Skeletal muscle tissue (tissue), 4 donors: Measurements from ENCODE around the gene HAND1. TPM values are rescaled to one million over a fixed set of nuclear protein-coding genes. Genes with fewer than 3 reads are reported as not detected.

Source experiments
- H3K27ac ChIP-seq: one replicate; pipeline ENCODE4 v1.7.0; 2013; ENCODE audit warnings: mild to moderate bottlenecking, low read depth, low read length, inconsistent platforms
- H3K27me3 ChIP-seq, 3 donors: one replicate each; pipeline ENCODE4 v1.7.0; 2013; ENCODE audit warnings: low read length in 3 of 3; ENCODE audit not compliant: control insufficient read depth in 3 of 3, insufficient read depth in 3 of 3
- H3K36me3 ChIP-seq, 3 donors: one replicate each; pipeline ENCODE4 v1.7.0; 2013; ENCODE audit warnings: low read length in 3 of 3; ENCODE audit not compliant: control insufficient read depth in 3 of 3, insufficient read depth in 3 of 3
- H3K4me1 ChIP-seq, 3 donors: one replicate each; pipeline ENCODE4 v1.7.0; 2013; ENCODE audit warnings: low read length in 3 of 3, mild to moderate bottlenecking in 3 of 3; ENCODE audit not compliant: control insufficient read depth in 3 of 3, insufficient read depth in 3 of 3
- H3K4me3 ChIP-seq, 3 donors: one replicate each; pipeline ENCODE4 v1.7.0; 2013; ENCODE audit warnings: low read length in 3 of 3
- H3K9ac ChIP-seq, 3 donors: one replicate each; pipeline ENCODE4 v1.7.0; 2013; ENCODE audit warnings: low read length in 3 of 3, mild to moderate bottlenecking in 3 of 3, moderate library complexity in 2 of 3, low read depth in 1 of 3
- H3K9me3 ChIP-seq, 3 donors: one replicate each; pipeline ENCODE4 v1.7.0; 2013; ENCODE audit warnings: low read length in 3 of 3; ENCODE audit not compliant: control insufficient read depth in 3 of 3
- total RNA-seq: library from RNA; depleted of rRNA; stranded (reverse); fragments of >200 nt; gene quantifications from one replicate; pipeline ENCODE4 v1.2.3, GENCODE V29; 2014
- donor health status: Osteomylitis.

HAND1 gene
- total RNA-seq, 1 donor from 2014 or later = not detected

DNA sequence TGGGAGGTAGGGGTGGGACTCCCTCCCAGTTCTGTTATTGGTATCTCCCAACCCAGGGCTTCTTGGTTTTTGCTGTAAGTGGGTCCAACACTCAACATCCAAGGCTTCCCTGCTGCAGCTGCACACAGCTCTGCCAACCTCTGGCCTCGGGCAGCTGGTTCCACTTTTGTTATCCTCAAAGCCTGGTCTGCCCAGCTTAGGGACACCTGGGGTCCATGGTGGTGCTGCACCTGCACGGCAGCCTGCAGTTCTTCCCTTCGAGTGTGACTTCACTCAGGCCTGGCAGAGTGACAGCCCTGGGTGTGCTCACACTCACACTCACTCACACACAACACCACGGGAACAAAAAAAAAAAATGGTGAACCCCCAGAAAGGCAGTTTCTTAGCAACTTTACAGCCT lies 47.6 kb downstream of the HAND1 start:
- Histone ChIP-seq H3K27ac (no peak overlapping the region), H3K36me3 (no peaks in the 10 kb centered on the region), H3K4me1 (no peaks in the 10 kb centered on the region), H3K27me3 (no peaks in the 10 kb centered on the region), H3K9ac (no peak overlapping the region), H3K4me3 (no peak overlapping the region), H3K9me3 (no peaks in the 10 kb centered on the region)

- Histone ChIP-seq H3K4me1 (no peaks in the 10 kb centered on the region), H3K27me3 (no peaks in the 10 kb centered on the region), H3K4me3 (no peak overlapping the region), H3K9me3 (no peaks in the 10 kb centered on the region), H3K9ac (no peak overlapping the region), H3K36me3 (no peaks in the 10 kb centered on the region), H3K27ac (no peak overlapping the region)
Measured at GRCh38 chr5:154429341-154429740, 48.7 kb downstream of the HAND1 start.

GRCh38 chr5:154428208-154428607 lies 49.8 kb downstream of the HAND1 start:
- H3K36me3 ChIP-seq = no peaks in the 10 kb centered on the region
- no peak overlapping the region for H3K9ac ChIP-seq
- H3K27ac ChIP-seq = no peak overlapping the region
- H3K4me1 ChIP-seq = no peaks in the 10 kb centered on the region
- H3K9me3 ChIP-seq = no peaks in the 10 kb centered on the region
- no peak overlapping the region for H3K4me3 ChIP-seq
- H3K27me3 ChIP-seq = no peaks in the 10 kb centered on the region

Other genes with a start within 250 kb of the HAND1 start
- 13.0 TPM for gene SAP30L, start 32.2 kb downstream of the HAND1 start, total RNA-seq